ENCODE data around the gene CDKN1A.

CDKN1A gene

DNA sequence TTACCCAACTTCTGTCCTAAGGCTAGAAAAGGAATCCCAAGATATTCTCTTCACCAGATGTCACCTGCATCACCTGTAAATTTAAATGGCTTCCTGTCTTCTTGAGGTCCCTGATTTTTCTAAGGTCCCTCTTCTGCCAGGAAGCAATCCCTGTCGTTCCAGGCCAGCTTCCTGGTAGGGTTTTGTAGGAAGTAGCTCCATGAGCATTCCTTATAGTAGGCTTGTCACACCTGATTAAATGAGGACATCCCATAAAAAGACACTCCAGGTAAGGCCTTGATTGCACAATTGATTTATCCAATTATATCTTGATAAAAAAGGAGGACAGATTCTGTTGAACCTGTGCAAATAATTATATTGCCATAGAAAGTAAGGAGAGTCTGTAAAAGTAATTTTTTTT, 27.8 kb downstream of the CDKN1A start:
- Histone ChIP-seq H3K36me3 (peaks cover 46% of the 10 kb centered on the region), H3K27ac (no peak overlapping the region)

DNA sequence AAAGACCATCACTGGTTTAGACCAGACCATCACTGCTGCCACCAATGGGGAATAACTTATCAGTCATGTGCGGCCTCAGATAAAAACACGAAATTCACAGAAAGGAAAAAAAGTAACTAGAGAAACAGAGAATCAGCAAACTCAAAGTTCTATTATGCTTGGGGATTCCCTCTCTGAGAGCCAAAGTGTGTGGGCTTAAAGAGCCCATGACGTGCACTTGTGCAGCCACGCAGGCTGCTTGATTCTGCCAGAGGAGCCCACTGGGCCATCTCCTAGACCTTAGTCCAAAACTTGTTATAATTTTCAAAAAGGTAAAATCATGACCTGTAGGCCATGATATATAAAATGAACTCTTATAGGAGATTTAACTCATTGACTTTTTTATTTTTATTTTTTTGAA, 34.3 kb downstream of the CDKN1A start:
- H3K27me3 ChIP-seq, result no peaks in the 10 kb centered on the region
- TF ChIP-seq, protein P1, sequence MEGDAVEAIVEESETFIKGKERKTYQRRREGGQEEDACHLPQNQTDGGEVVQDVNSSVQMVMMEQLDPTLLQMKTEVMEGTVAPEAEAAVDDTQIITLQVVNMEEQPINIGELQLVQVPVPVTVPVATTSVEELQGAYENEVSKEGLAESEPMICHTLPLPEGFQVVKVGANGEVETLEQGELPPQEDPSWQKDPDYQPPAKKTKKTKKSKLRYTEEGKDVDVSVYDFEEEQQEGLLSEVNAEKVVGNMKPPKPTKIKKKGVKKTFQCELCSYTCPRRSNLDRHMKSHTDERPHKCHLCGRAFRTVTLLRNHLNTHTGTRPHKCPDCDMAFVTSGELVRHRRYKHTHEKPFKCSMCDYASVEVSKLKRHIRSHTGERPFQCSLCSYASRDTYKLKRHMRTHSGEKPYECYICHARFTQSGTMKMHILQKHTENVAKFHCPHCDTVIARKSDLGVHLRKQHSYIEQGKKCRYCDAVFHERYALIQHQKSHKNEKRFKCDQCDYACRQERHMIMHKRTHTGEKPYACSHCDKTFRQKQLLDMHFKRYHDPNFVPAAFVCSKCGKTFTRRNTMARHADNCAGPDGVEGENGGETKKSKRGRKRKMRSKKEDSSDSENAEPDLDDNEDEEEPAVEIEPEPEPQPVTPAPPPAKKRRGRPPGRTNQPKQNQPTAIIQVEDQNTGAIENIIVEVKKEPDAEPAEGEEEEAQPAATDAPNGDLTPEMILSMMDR (IDR thresholded peaks at IDR 0.05), result no peak
- no peaks in the 10 kb centered on the region for H3K4me1 ChIP-seq (ENCODE audit: control insufficient read depth in 1 of 2, insufficient read depth in 1 of 2, low read depth in 1 of 2, low read length in 1 of 2)
- H3K9me3 ChIP-seq, result no peaks in the 10 kb centered on the region
- H3K36me3 ChIP-seq, result peaks cover 70% of the 10 kb centered on the region
- H3K27ac ChIP-seq, result no peak overlapping the region
- H3K4me3 ChIP-seq (ENCODE audit: low read depth in 1 of 2, low read length in 1 of 2), result no peak overlapping the region

More for the DNA sequence above, 27.8 kb downstream of the CDKN1A start:
- Histone ChIP-seq H3K9me3 (no peaks in the 10 kb centered on the region), H3K27me3 (no peaks in the 10 kb centered on the region), H3K4me3 (ENCODE audit: low read depth in 1 of 2, low read length in 1 of 2) (no peak overlapping the region), H3K4me1 (ENCODE audit: control insufficient read depth in 1 of 2, insufficient read depth in 1 of 2, low read depth in 1 of 2, low read length in 1 of 2) (peaks cover 16% of the 10 kb centered on the region in 2 experiments)
- TF ChIP-seq, protein P1 (IDR thresholded peaks at IDR 0.05), result no peak

DNA sequence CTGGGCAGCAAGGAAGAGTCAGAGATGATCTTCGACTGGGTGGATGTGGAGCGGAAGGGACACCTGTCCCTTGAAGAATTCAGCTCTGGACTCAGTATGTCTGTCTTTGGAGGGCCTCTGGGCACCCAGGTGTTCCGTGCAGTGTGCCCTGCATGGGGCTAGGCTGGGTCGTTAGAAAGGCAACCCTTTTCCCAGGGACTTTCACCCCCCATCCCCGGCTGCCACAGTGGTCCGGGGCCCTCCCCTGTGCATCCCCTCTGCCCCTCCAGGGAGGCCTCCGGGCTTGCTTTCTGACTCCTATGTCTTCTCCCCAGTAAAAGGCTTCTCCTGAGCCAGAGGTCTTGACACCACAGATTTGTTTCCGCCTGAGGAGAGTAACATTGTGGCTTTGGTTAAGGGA, 35.3 kb downstream of the CDKN1A start:
- Histone ChIP-seq H3K36me3 (peaks cover 79% of the 10 kb centered on the region), H3K4me1 (ENCODE audit: control insufficient read depth in 1 of 2, insufficient read depth in 1 of 2, low read depth in 1 of 2, low read length in 1 of 2) (no peaks in the 10 kb centered on the region), H3K4me3 (ENCODE audit: low read depth in 1 of 2, low read length in 1 of 2) (no peak overlapping the region), H3K27ac (no peak overlapping the region), H3K27me3 (no peaks in the 10 kb centered on the region), H3K9me3 (no peaks in the 10 kb centered on the region)
- TF ChIP-seq, protein P1 (IDR thresholded peaks at IDR 0.05), result no peak

DNA sequence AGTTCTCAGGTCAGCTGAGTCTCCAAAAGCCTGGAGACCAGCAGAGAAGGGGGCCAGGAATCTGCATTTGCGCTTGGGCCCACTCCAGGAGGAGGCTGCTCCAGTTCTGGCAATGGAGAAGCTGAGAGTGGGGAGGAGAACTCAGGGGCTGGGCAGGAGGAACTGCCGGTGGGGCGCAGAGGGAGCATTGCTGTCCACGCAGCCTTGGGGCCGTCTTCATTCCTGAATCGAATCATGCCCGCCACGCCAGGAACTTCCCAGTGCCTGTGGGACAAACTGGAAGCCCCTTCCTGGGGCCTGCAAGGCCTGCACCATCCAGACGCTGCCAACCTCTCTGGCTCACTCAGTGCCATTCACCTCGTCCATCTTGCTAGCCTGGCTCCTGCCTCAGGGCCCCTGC, 36.0 kb downstream of the CDKN1A start:
- Histone ChIP-seq H3K36me3 (peaks cover 80% of the 10 kb centered on the region), H3K4me1 (ENCODE audit: control insufficient read depth in 1 of 2, insufficient read depth in 1 of 2, low read depth in 1 of 2, low read length in 1 of 2) (no peaks in the 10 kb centered on the region), H3K4me3 (ENCODE audit: low read depth in 1 of 2, low read length in 1 of 2) (no peak overlapping the region), H3K9me3 (no peaks in the 10 kb centered on the region), H3K27ac (no peak overlapping the region), H3K27me3 (no peaks in the 10 kb centered on the region)
- TF ChIP-seq, protein P1 (IDR thresholded peaks at IDR 0.05), result no peak

DNA sequence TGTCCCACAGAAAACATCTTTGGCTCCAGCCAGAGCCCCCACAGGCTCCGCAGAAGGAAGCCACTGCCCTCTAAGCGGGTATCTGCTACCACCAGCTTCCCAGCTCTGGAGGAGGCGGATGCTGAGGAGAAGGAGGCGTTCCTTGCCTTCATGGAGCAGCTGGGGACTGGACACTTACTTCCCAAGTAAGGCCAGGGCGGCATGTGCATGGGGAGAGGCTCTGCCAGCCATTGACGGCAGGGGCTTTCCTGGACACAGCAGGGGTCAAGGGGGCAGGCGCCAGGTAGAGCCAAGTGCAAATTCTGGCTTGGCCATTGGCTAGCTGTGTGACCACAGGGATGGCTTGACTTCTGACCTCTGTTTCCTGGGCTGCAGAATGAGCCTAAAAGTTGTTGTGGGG, 37.0 kb downstream of the CDKN1A start:
- no peaks in the 10 kb centered on the region for H3K27me3 ChIP-seq
- H3K4me3 ChIP-seq (ENCODE audit: low read depth in 1 of 2, low read length in 1 of 2), result no peak overlapping the region
- H3K36me3 ChIP-seq, result peaks cover 81% of the 10 kb centered on the region
- no peaks in the 10 kb centered on the region for H3K4me1 ChIP-seq (ENCODE audit: control insufficient read depth in 1 of 2, insufficient read depth in 1 of 2, low read depth in 1 of 2, low read length in 1 of 2)
- no peaks in the 10 kb centered on the region for H3K9me3 ChIP-seq
- no peak overlapping the region for H3K27ac ChIP-seq
- TF ChIP-seq, protein P1 (IDR thresholded peaks at IDR 0.05), result no peak
